Skeletal muscle tissue (tissue), 4 donors: ENCODE data around the gene ANO5. TPM values are rescaled to one million over a fixed set of nuclear protein-coding genes. Genes with fewer than 3 reads are reported as not detected.

Experiments
- H3K27ac ChIP-seq: one replicate; pipeline ENCODE4 v1.7.0; 2013; ENCODE audit warnings: mild to moderate bottlenecking, low read depth, low read length, inconsistent platforms
- H3K27me3 ChIP-seq, 3 donors: one replicate each; pipeline ENCODE4 v1.7.0; 2013; ENCODE audit warnings: low read length in 3 of 3; ENCODE audit not compliant: control insufficient read depth in 3 of 3, insufficient read depth in 3 of 3
- H3K36me3 ChIP-seq, 3 donors: one replicate each; pipeline ENCODE4 v1.7.0; 2013; ENCODE audit warnings: low read length in 3 of 3; ENCODE audit not compliant: control insufficient read depth in 3 of 3, insufficient read depth in 3 of 3
- H3K4me1 ChIP-seq, 3 donors: one replicate each; pipeline ENCODE4 v1.7.0; 2013; ENCODE audit warnings: low read length in 3 of 3, mild to moderate bottlenecking in 3 of 3; ENCODE audit not compliant: control insufficient read depth in 3 of 3, insufficient read depth in 3 of 3
- H3K4me3 ChIP-seq, 3 donors: one replicate each; pipeline ENCODE4 v1.7.0; 2013; ENCODE audit warnings: low read length in 3 of 3
- H3K9ac ChIP-seq, 3 donors: one replicate each; pipeline ENCODE4 v1.7.0; 2013; ENCODE audit warnings: low read length in 3 of 3, mild to moderate bottlenecking in 3 of 3, moderate library complexity in 2 of 3, low read depth in 1 of 3
- H3K9me3 ChIP-seq, 3 donors: one replicate each; pipeline ENCODE4 v1.7.0; 2013; ENCODE audit warnings: low read length in 3 of 3; ENCODE audit not compliant: control insufficient read depth in 3 of 3
- total RNA-seq: library from RNA; depleted of rRNA; stranded (reverse); fragments of >200 nt; gene quantifications from one replicate; pipeline ENCODE4 v1.2.3, GENCODE V29; 2014
- donor health status: Osteomylitis.

Gene ANO5
- total RNA-seq, result 24.0 TPM

- peak within 1 kb of the TSS; percentile 93 for H3K27ac ChIP-seq
- no peaks in the 10 kb centered on the region for H3K9me3 ChIP-seq
- H3K36me3 ChIP-seq, result no peaks in the 10 kb centered on the region
- peak within 1 kb of the TSS; percentile 72 to 93 (median 91) for H3K4me3 ChIP-seq
- H3K9ac ChIP-seq, result peak within 1 kb of the TSS; percentile 92 to 97 (median 95)
- peaks cover 6 to 21% (median 15%) of the 10 kb centered on the region in 3 donors for H3K4me1 ChIP-seq
- no peaks in the 10 kb centered on the region for H3K27me3 ChIP-seq
Observed at GRCh38 chr11:22192642-22193347, at the start of gene ANO5. TSS of gene ANO5 (plus strand) at chr11:22193085. CDS start at chr11:22193493, 408 bp downstream.

- no peak overlapping the region for H3K27ac ChIP-seq
- no peaks in the 10 kb centered on the region for H3K4me1 ChIP-seq
- H3K4me3 ChIP-seq, result no peak overlapping the region
- H3K27me3 ChIP-seq, result no peaks in the 10 kb centered on the region
- no peak overlapping the region for H3K9ac ChIP-seq
- H3K9me3 ChIP-seq, result no peaks in the 10 kb centered on the region
- H3K36me3 ChIP-seq, result no peaks in the 10 kb centered on the region
Observed at GRCh38 chr11:22151649-22152197, 41.2 kb upstream of the ANO5 start.

- H3K4me1 ChIP-seq, result no peaks in the 10 kb centered on the region
- no peaks in the 10 kb centered on the region for H3K36me3 ChIP-seq
- no peaks in the 10 kb centered on the region for H3K27me3 ChIP-seq
- no peak overlapping the region for H3K27ac ChIP-seq
- H3K9ac ChIP-seq, result no peak overlapping the region
- H3K9me3 ChIP-seq, result no peaks in the 10 kb centered on the region
- H3K4me3 ChIP-seq, result no peak overlapping the region
Observed at GRCh38 chr11:22157531-22157930, 35.4 kb upstream of the ANO5 start.

- Histone ChIP-seq H3K9me3 (no peaks in the 10 kb centered on the region), H3K4me3 (no peak overlapping the region), H3K4me1 (peaks cover 0 to 3% (median 0%) of the 10 kb centered on the region in 3 donors), H3K27me3 (no peaks in the 10 kb centered on the region), H3K9ac (no peak overlapping the region), H3K36me3 (no peaks in the 10 kb centered on the region), H3K27ac (no peak overlapping the region)
Observed at GRCh38 chr11:22161489-22161888, 31.4 kb upstream of the ANO5 start.

- Histone ChIP-seq H3K4me3 (no peak overlapping the region), H3K27ac (no peak overlapping the region), H3K27me3 (no peaks in the 10 kb centered on the region), H3K9ac (no peak overlapping the region), H3K9me3 (no peaks in the 10 kb centered on the region), H3K36me3 (no peaks in the 10 kb centered on the region), H3K4me1 (peaks cover 0 to 3% (median 0%) of the 10 kb centered on the region in 3 donors)
Observed at GRCh38 chr11:22162756-22163155, 30.1 kb upstream of the ANO5 start.

GRCh38 chr11:22163394-22163797, 29.5 kb upstream of the ANO5 start:
- Histone ChIP-seq H3K9ac (no peak overlapping the region), H3K4me3 (no peak overlapping the region), H3K9me3 (no peaks in the 10 kb centered on the region), H3K27ac (no peak overlapping the region), H3K27me3 (no peaks in the 10 kb centered on the region), H3K36me3 (no peaks in the 10 kb centered on the region), H3K4me1 (peaks cover 0 to 3% (median 0%) of the 10 kb centered on the region in 3 donors)

GRCh38 chr11:22165087-22165486, 27.8 kb upstream of the ANO5 start:
- Histone ChIP-seq H3K27me3 (no peaks in the 10 kb centered on the region), H3K36me3 (no peaks in the 10 kb centered on the region), H3K27ac (no peak overlapping the region), H3K4me3 (no peak overlapping the region), H3K4me1 (peaks cover 0 to 3% (median 0%) of the 10 kb centered on the region in 3 donors), H3K9me3 (no peaks in the 10 kb centered on the region), H3K9ac (no peak overlapping the region)

- no peak overlapping the region for H3K9ac ChIP-seq
- H3K36me3 ChIP-seq, result no peaks in the 10 kb centered on the region
- H3K9me3 ChIP-seq, result no peaks in the 10 kb centered on the region
- H3K4me3 ChIP-seq, result no peak overlapping the region
- no peaks in the 10 kb centered on the region for H3K27me3 ChIP-seq
- H3K4me1 ChIP-seq, result peaks cover 0 to 3% (median 0%) of the 10 kb centered on the region in 3 donors
- H3K27ac ChIP-seq, result no peak overlapping the region
Observed at GRCh38 chr11:22165759-22166513, 26.9 kb upstream of the ANO5 start.

GRCh38 chr11:22169833-22170232, 23.1 kb upstream of the ANO5 start:
- Histone ChIP-seq H3K27me3 (no peaks in the 10 kb centered on the region), H3K27ac (no peak overlapping the region), H3K36me3 (no peaks in the 10 kb centered on the region), H3K4me1 (no peaks in the 10 kb centered on the region), H3K4me3 (no peak overlapping the region), H3K9ac (peak overlapping the region in 1 of 3 donors; percentile 28), H3K9me3 (no peaks in the 10 kb centered on the region)

GRCh38 chr11:22173532-22173931, 19.4 kb upstream of the ANO5 start:
- H3K27me3 ChIP-seq, result no peaks in the 10 kb centered on the region
- no peaks in the 10 kb centered on the region for H3K36me3 ChIP-seq
- no peak overlapping the region for H3K9ac ChIP-seq
- no peaks in the 10 kb centered on the region for H3K9me3 ChIP-seq
- no peaks in the 10 kb centered on the region for H3K4me1 ChIP-seq
- no peak overlapping the region for H3K27ac ChIP-seq
- H3K4me3 ChIP-seq, result no peak overlapping the region
